Activated CD4-positive, alpha-beta T cell treated with anti-CD3 and anti-CD28 coated beads, Interleukin-2, amount 10 ng/mL, durations not matched to agents 24 days and 14 days (primary cell): ENCODE data around the gene OGFR. TPM values are rescaled to one million over a fixed set of nuclear protein-coding genes. Genes with fewer than 3 reads are reported as not detected.

Source experiments
- DNase-seq: peaks from one replicate; pipeline ENCODE4 v3.0.0; 2022
- H3K27ac Mint-ChIP-seq: one replicate; pipeline ENCODE4 v1.8.0; 2022; ENCODE audit warnings: mild to moderate bottlenecking, mixed read lengths
- H3K27me3 Mint-ChIP-seq: one replicate; pipeline ENCODE4 v1.8.0; 2022; ENCODE audit warnings: mixed read lengths
- H3K36me3 Mint-ChIP-seq: one replicate; pipeline ENCODE4 v1.8.0; 2022; ENCODE audit warnings: low read depth, mild to moderate bottlenecking, mixed read lengths
- H3K4me1 Mint-ChIP-seq: one replicate; pipeline ENCODE4 v1.8.0; 2021; ENCODE audit warnings: mixed read lengths
- H3K4me3 Mint-ChIP-seq: one replicate; pipeline ENCODE4 v1.8.0; 2022; ENCODE audit warnings: mild to moderate bottlenecking, moderate library complexity, mixed read lengths
- H3K9me3 Mint-ChIP-seq: one replicate; pipeline ENCODE4 v1.8.0; 2021; ENCODE audit warnings: mixed read lengths
- intact Hi-C: fragments of 100-400 bp; cut with micrococcal nuclease; formaldehyde crosslinking; loops from one replicate; pipeline ENCODE4 v1.15.1; 2023
- total RNA-seq: library from RNA; stranded (reverse); gene quantifications from 2 replicates; pipeline ENCODE4 v1.2.3, GENCODE V29; 2022

OGFR gene
- total RNA-seq, 1 donor from 2014 or later, result 49.1 TPM

DNA sequence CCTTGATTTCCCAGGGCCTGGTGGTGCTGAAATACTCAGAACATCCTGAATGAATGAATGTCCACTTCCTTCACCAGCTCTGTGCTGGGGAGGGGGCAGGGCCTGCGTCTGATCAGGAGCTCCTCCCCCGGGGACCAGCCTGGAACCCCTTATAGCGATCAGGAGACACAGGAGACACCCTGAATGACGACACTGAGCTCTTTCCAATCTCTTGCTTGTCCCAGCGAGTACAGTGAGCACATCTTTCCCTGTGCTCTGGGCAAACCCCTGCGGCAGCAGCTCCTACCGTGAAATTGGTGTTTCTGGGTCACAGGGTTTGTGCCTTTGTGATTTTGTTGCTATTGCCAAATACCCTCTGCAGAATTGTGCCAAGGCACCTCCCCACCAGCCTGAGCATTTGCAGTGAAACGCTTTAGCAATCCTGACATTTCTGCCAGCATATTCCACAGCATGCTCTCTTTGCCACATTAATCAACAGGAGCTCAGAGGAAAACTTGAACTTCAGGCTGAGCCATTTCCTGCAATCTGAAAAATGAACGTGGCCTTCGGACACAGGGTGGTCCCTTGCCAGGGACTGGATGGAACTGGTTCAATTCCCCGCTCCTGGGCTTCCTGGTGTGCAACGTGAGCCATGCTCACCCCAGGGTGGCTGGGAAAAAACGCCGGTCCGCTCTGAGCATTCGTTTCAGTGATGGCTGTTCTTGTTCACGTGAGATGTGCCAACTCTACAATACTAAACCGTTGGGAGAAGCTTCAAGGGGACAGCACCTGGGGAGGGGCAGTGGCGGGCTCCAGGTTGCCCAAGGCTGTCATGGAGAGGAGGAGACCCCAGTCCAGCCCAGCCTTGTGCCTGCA is 31.4 kb upstream of the OGFR start:
- intact Hi-C loops, result no loop called here
- no peaks in the 10 kb centered on the region for H3K36me3 Mint-ChIP-seq
- no peak for DNase-seq
- peaks cover 5% of the 10 kb centered on the region for H3K9me3 Mint-ChIP-seq
- no peak overlapping the region for H3K27ac Mint-ChIP-seq
- no peak overlapping the region for H3K4me3 Mint-ChIP-seq
- H3K27me3 Mint-ChIP-seq, result no peaks in the 10 kb centered on the region
- H3K4me1 Mint-ChIP-seq, result peaks cover 28% of the 10 kb centered on the region

DNA sequence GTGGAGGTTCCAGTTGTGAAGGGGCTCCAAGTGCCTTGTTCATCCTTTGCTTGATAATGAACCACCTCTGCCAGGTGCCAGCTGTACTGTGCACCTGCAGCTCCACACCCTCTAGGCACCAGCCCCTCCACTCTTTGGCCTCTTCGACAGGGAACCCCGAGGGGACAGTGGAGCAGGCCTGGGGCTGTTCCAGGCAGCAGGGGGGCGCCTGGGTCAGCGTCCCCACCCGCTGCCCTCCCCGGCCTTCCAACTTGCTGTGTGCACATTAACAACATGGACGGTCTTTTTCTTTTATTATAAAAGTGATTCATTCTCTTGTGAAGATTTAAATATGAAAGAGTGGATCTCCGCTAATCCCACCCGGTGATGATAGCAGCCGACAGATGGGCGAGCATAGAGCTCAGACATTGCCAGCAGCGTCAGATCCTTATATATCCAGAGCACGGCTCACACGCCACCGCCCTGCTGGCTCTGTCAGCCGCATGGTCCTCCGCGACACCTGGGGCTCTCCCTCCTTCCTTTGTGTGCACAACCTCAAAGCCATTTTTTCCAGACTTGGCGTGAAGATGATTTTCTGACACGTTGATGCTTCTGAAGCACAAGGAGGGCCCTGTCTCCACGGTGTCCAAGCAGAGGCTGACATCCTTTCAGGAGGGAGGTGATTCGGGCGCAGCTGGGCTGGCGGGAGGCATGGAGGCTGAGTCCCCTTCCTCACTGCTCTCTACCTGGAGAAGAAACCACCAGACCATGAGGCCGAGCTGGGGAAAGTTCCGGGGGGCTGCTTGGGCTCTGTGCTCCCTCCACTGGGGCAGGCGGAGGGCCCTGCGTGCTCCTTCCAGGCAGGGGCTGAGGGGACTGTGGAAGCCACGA is 30.6 kb upstream of the OGFR start:
- H3K4me3 Mint-ChIP-seq, result no peak overlapping the region
- DNase-seq, result no peak
- H3K27ac Mint-ChIP-seq, result peak overlapping the region; percentile 48

DNA sequence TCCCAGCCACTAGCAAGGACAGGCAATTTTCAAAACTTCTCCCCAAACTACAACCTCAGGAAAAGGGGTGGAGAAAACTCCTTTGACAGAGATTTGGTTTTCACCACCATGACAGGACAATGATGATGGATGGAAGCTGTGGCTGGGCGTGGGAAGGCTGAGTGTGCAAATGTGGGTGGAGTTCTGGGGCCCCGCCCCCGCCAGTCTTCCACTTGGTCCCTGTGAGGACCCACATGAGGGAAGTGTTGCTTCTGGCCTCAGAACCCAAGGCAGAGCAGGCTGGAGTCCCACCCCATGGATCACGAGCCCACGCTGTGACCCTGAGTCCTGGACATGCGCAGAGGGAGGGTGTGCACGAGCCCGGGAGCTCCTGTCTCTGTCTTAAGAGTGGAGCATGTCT is 29.9 kb upstream of the OGFR start:
- intact Hi-C loops, result no loop called here
- no peaks in the 10 kb centered on the region for H3K27me3 Mint-ChIP-seq
- DNase-seq, result no peak
- peaks cover 5% of the 10 kb centered on the region for H3K9me3 Mint-ChIP-seq
- H3K27ac Mint-ChIP-seq, result peak overlapping the region; percentile 32
- no peaks in the 10 kb centered on the region for H3K36me3 Mint-ChIP-seq
- H3K4me1 Mint-ChIP-seq, result peaks cover 28% of the 10 kb centered on the region
- no peak overlapping the region for H3K4me3 Mint-ChIP-seq

More for the DNA sequence above, 30.6 kb upstream of the OGFR start:
- H3K4me1 Mint-ChIP-seq, result peaks cover 28% of the 10 kb centered on the region
- H3K27me3 Mint-ChIP-seq, result no peaks in the 10 kb centered on the region
- no peaks in the 10 kb centered on the region for H3K36me3 Mint-ChIP-seq
- intact Hi-C loops, result no loop called here
- H3K9me3 Mint-ChIP-seq, result peaks cover 5% of the 10 kb centered on the region

DNA sequence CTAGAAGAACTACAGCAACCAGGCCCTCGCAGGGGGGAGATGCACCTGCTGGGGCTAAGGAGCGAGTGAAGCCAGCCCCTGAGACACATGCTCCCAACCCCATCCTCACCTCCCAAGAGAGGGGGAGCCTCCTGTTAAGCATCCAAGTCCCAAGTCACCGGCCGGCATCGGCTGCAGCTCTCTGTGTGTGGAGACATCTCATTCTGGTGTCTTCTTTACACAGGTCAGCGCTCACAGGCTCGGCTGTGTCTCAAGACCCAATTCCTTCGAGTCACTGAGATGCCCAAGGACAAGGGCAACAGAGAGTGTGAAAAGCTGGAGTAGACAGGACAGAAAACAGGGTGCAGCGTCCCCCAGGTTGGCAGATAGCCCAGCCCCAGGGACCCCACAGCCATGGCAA is 29.4 kb upstream of the OGFR start:
- Mint-ChIP-seq H3K9me3 (peaks cover 5% of the 10 kb centered on the region), H3K27ac (peak overlapping the region; percentile 32), H3K36me3 (no peaks in the 10 kb centered on the region), H3K4me1 (peaks cover 28% of the 10 kb centered on the region), H3K27me3 (no peaks in the 10 kb centered on the region), H3K4me3 (no peak overlapping the region)
- DNase-seq, result no peak
- intact Hi-C loops, result no loop called here

DNA sequence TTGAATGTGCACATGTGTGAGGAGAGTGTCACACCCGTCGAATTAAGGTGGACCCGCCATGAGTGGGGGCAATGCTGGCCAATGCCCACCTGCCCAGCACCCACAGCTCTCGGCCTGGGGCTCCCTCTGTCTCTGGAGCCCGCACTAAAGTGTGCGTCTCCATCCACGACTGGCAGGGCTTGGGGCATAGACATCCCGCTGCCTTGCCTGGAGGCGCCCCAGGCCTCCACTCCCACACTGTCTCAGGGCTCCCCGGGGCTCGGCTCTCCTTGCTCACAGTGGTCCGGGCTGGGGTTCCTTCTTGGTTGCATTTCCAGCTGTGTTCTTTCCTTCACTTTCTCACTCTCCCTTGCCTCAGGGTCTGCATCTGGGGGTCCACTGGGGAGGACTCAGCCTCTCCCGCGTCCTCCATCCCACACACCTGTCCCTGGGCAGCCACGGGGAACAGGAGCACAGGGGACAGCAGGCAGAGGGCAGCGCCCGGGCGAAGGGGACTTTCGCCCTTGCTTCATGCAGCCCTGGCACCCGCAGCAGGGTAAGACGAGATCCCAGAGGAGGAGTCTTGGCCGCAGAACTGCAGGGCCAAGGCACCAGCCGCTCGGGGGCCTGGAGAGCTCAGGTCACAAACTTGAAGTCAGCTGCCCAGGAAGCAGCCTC is 28.5 kb upstream of the OGFR start:
- H3K4me3 Mint-ChIP-seq, result peak overlapping the region; percentile 54
- peaks cover 28% of the 10 kb centered on the region for H3K4me1 Mint-ChIP-seq
- peaks cover 5% of the 10 kb centered on the region for H3K9me3 Mint-ChIP-seq
- H3K36me3 Mint-ChIP-seq, result no peaks in the 10 kb centered on the region
- DNase-seq, result no peak
- no peaks in the 10 kb centered on the region for H3K27me3 Mint-ChIP-seq
- peak overlapping the region; percentile 73 for H3K27ac Mint-ChIP-seq
- intact Hi-C loops, result loop anchor here (1.0 kb wide), 1 partner anchor 36 kb away; no protein-coding TSS in a partner anchor

DNA sequence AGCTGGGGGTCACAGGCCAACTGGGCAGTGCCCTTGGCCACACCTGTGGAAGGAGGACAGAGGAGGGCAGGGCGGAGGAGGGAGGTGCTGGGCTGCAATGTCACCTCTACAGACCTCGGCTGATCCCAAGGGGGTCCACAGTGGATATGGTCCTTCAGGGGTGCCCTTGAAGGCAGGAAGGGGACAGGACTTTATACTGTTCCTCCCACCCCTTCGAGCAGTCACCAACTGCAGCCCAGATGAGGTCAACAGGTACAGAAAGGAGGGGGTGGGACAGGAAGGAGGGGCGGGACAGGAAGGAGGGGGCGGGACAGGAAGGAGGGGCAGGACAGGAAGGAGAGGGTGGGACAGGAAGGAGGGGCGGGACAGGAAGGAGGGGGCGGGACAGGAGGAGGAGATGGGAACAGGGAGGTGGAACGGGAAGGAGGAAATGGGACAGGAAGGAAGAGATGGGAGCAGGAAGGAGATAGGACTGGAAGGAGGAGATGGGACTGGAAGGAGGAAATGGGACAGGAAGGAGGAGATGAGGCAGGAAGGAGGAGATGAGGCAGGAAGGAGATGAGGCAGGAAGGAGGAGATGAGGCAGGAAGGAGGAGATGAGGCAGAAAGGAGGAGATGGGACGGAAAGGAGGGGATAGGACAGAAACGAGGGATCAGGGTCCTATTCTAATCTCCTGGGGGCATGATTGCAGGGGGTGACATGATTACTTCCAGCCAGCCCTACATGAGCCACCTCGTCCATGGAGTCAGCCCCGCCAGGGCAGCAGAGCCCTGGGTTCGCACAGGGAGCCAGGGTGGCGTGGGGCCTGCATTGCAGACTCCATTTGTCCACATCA is 27.7 kb upstream of the OGFR start:
- intact Hi-C loops, result loop anchor here (1.0 kb wide), 1 partner anchor 37 kb away; no protein-coding TSS in a partner anchor
- peak overlapping the region; percentile 54 for H3K4me3 Mint-ChIP-seq

DNA sequence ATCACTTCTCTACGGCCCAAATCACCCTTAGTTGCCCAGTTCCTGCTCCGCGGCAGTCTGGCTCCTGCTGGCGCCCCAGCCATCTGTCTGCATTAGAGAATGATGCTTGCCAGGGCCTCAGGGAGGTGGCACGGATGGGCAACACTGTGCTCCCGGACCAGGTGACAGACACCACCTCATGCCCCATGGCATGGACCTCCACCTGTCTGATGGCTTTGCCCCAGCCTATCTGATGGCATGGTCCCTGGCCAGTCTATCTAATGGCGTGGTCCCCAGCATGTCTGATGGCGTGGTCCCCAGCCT is 27.2 kb upstream of the OGFR start:
- Mint-ChIP-seq H3K27ac (peak overlapping the region; percentile 73), H3K36me3 (no peaks in the 10 kb centered on the region), H3K4me1 (peaks cover 30% of the 10 kb centered on the region), H3K4me3 (no peak overlapping the region), H3K9me3 (peaks cover 5% of the 10 kb centered on the region), H3K27me3 (no peaks in the 10 kb centered on the region)
- intact Hi-C loops, result no loop called here
- no peak for DNase-seq

More for the DNA sequence above, 27.7 kb upstream of the OGFR start:
- DNase-seq, result peak; percentile 86
- H3K4me1 Mint-ChIP-seq, result peaks cover 28% of the 10 kb centered on the region
- peaks cover 5% of the 10 kb centered on the region for H3K9me3 Mint-ChIP-seq
- H3K27me3 Mint-ChIP-seq, result no peaks in the 10 kb centered on the region
- H3K27ac Mint-ChIP-seq, result peak overlapping the region; percentile 73
- no peaks in the 10 kb centered on the region for H3K36me3 Mint-ChIP-seq

DNA sequence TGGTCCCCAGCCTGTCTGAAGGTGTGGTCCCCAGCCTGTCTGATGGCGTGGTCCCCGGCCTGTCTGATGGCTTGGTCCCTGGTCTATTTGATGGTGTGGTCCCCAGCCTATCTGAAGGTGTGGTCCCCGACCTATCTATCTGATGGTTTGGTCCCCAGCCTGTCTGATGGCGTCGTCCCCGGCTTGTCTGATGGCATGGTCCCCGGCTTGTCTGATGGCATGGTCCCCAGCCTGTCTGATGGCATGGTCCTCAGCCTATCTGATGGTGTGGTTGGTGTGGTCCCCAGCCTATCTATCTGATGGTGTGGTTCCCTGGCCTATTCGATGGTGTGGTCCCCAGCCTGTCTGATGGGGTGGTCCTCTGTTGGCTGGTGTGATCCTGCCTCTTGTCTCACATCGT is 26.6 kb upstream of the OGFR start:
- peaks cover 5% of the 10 kb centered on the region for H3K9me3 Mint-ChIP-seq
- no peak for DNase-seq
- H3K4me1 Mint-ChIP-seq, result peaks cover 32% of the 10 kb centered on the region
- H3K27ac Mint-ChIP-seq, result peak overlapping the region; percentile 71
- H3K4me3 Mint-ChIP-seq, result no peak overlapping the region
- intact Hi-C loops, result no loop called here
- no peaks in the 10 kb centered on the region for H3K36me3 Mint-ChIP-seq
- H3K27me3 Mint-ChIP-seq, result no peaks in the 10 kb centered on the region

DNA sequence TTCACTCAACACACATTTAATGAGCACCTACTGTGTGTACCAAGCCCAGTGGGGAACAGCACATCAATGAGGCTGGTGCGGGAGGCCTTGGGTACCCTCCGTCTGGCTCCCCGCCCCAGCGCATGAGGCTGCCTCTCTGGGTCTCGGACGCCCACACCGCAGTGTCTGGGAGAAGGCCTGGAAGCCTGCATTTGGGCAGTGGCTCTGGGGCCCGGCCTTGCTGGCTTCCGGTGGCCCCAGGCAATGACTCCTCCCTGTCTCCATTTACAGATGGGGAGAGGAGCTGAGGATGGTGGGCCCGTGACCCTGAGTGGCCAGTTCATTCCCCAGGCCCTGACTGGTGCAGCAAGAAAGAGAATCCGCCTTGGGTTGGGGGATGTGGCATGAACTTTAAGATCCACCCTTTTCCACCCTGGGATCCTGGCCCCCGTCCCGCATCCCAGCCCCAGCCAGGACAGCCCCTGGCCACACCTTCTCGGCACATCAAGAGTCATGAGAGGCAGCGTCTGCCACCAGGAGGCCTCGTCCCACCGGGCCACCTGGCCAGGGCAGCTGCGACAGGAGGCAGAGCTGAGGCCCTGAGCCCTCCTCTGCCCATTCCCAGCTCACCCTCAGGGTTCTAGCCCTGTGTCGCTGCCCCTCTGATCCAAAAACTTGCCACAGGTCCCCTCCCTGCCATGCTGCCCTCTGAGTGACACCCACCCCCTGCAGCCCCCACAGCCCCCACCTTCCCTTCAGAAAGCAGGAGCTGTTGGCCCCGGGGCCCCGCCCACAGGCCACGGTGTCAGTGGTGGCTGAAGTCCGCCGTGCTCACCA is 25.8 kb upstream of the OGFR start:
- H3K4me3 Mint-ChIP-seq, result no peak overlapping the region
- H3K27ac Mint-ChIP-seq, result peak overlapping the region; percentile 71
- intact Hi-C loops, result no loop called here
- peaks cover 5% of the 10 kb centered on the region for H3K9me3 Mint-ChIP-seq
- H3K36me3 Mint-ChIP-seq, result no peaks in the 10 kb centered on the region
- DNase-seq, result no peak
- peaks cover 32% of the 10 kb centered on the region for H3K4me1 Mint-ChIP-seq
- no peaks in the 10 kb centered on the region for H3K27me3 Mint-ChIP-seq

DNA sequence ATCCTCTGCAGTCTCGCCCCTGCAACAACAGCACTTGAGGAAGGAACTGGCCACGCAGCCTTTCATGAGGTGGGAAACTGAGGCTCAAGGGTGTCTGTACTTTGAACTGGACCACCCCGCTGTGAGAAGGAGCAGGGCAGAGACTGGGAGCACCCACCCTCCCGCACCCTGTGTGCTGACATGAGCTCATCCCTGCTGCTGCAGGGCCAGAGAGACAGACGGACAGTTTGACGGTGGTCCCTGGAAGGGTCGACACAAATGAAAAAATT is 25.3 kb upstream of the OGFR start:
- no peak overlapping the region for H3K4me3 Mint-ChIP-seq
- no peak overlapping the region for H3K27ac Mint-ChIP-seq
- H3K27me3 Mint-ChIP-seq, result no peaks in the 10 kb centered on the region
- peaks cover 28% of the 10 kb centered on the region for H3K4me1 Mint-ChIP-seq
- intact Hi-C loops, result no loop called here
- peaks cover 5% of the 10 kb centered on the region for H3K9me3 Mint-ChIP-seq
- H3K36me3 Mint-ChIP-seq, result no peaks in the 10 kb centered on the region
- DNase-seq, result no peak

DNA sequence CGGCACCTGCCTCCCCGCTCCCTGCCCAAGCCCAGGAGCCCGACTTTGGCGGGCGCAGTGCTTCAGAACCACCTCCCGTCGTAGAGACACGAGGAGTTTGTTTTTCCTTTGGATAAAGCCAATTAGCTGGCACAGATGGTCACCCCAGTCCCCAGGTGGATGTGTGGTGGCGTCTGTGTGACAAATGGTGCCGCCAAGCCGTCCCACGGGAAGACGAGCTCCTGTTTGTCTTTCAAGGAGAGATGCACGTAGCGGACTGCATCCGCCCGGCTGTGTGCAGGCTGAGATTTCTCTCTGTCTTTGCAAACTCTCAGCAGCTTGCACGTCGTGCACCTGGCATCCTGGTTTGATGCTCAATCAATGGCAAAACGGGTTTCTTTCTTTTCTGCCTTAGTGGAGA is 24.4 kb upstream of the OGFR start:
- no peaks in the 10 kb centered on the region for H3K36me3 Mint-ChIP-seq
- H3K9me3 Mint-ChIP-seq, result peaks cover 5% of the 10 kb centered on the region
- no peak overlapping the region for H3K4me3 Mint-ChIP-seq
- H3K27ac Mint-ChIP-seq, result no peak overlapping the region
- peaks cover 21% of the 10 kb centered on the region for H3K4me1 Mint-ChIP-seq
- no peak for DNase-seq
- intact Hi-C loops, result no loop called here
- H3K27me3 Mint-ChIP-seq, result no peaks in the 10 kb centered on the region

DNA sequence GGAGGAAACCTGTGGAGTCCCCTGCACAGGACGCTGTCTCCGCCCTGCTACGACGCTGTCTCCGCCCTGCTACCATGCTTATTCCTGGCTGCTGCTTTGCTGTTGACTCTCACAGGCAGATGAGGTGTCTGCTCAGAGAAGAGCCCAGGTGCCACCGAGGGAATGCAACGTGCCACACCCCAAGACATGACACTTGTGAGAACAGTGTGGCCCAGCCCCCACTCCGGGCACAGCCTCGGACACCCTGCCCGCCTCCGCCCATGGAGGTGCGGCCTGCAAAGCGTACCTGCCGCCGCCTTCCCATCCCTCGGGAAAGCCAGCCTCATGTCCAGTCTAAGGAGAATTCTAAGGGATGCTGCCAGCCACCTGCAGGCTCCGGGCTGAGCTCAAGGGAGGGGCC is 23.9 kb upstream of the OGFR start:
- H3K36me3 Mint-ChIP-seq, result no peaks in the 10 kb centered on the region
- DNase-seq, result no peak
- H3K4me1 Mint-ChIP-seq, result peaks cover 18% of the 10 kb centered on the region
- no peak overlapping the region for H3K27ac Mint-ChIP-seq
- H3K27me3 Mint-ChIP-seq, result no peaks in the 10 kb centered on the region
- intact Hi-C loops, result no loop called here
- no peak overlapping the region for H3K4me3 Mint-ChIP-seq
- peaks cover 5% of the 10 kb centered on the region for H3K9me3 Mint-ChIP-seq
